ENCODE results near the gene SYF2. TPM values are rescaled to one million over a fixed set of nuclear protein-coding genes. Genes with fewer than 3 reads are reported as not detected.

Gene SYF2
- total RNA-seq, 2 experiments from 2014 or later, result 29.9 to 36.5 TPM

DNA sequence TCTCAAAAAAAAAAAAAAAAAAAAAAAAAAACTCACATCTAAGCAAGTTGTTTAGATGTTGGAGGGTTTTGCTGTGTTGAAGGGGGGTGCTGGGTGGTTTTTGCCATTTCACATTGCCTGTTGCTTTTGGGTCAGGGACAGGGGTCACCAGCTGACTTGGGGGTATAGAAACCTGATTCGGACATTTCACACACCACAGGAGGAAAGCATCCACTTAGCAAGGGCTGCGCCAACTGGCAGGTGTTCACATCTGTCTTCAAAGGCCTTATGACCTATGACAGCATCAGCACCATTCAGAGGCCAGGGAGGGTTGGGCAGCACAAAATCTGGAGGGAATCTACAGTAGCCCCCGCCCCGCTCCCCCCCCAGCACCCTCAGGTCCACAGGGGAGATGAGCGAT is 45.2 kb downstream of the SYF2 start:
- Histone ChIP-seq H3K36me3 (ENCODE audit: insufficient read depth, low read length) (no peaks in the 10 kb centered on the region), H3K9me2 (ENCODE audit: insufficient read depth, low read length) (no peaks in the 10 kb centered on the region), H4K20me1 (ENCODE audit: insufficient read depth, low read length) (no peaks in the 10 kb centered on the region), H3K4me2 (ENCODE audit: low read length) (no peak overlapping the region), H3K4me3 (ENCODE audit: low read depth, low read length, poor library complexity, severe bottlenecking) (no peak overlapping the region), H3K79me2 (ENCODE audit: insufficient read depth, low read depth, low read length) (no peaks in the 10 kb centered on the region), H3K4me1 (ENCODE audit: insufficient read depth, low read length, poor library complexity, severe bottlenecking) (no peaks in the 10 kb centered on the region), H2AFZ (ENCODE audit: low read length) (no peak overlapping the region), H3K9me3 (ENCODE audit: low read length) (no peaks in the 10 kb centered on the region), H3K27ac (ENCODE audit: low read depth, low read length, poor library complexity, severe bottlenecking) (no peak overlapping the region)
- POLR2A ChIA-PET, result no interaction called here
- no peak for TF ChIP-seq CTCF (conservative IDR thresholded peaks at IDR 0.05; ENCODE audit: low read length)
- no peak for TF ChIP-seq EZH2phosphoT487 (IDR thresholded peaks at IDR 0.05; ENCODE audit: borderline replicate concordance, low read depth, low read length)
- intact Hi-C loops (cut with micrococcal nuclease; ENCODE audit: unreplicated experiment), result no loop called here
- no TSS peak for BruUV-seq (replicated peaks)
- CTCF ChIA-PET (ENCODE audit: unreplicated experiment), result no interaction called here
- no peak for DNase-seq (ENCODE audit: low spot score)

- POLR2A ChIA-PET, result no interaction called here
- CTCF ChIA-PET (ENCODE audit: unreplicated experiment), result no interaction called here
- H2AFZ ChIP-seq (ENCODE audit: low read length), result no peak overlapping the region
Measured at GRCh38 chr1:25186161-25187007, 45.9 kb downstream of the SYF2 start.

More at GRCh38 chr1:25186161-25187007, 45.9 kb downstream of the SYF2 start:
- DNase-seq (ENCODE audit: low spot score), result no peak
- TF ChIP-seq CTCF (conservative IDR thresholded peaks at IDR 0.05; ENCODE audit: low read length) (no peak), EZH2phosphoT487 (IDR thresholded peaks at IDR 0.05; ENCODE audit: borderline replicate concordance, low read depth, low read length) (no peak)
- Histone ChIP-seq H4K20me1 (ENCODE audit: insufficient read depth, low read length) (no peaks in the 10 kb centered on the region), H3K4me3 (ENCODE audit: low read depth, low read length, poor library complexity, severe bottlenecking) (no peak overlapping the region), H3K79me2 (ENCODE audit: insufficient read depth, low read depth, low read length) (no peaks in the 10 kb centered on the region), H3K36me3 (ENCODE audit: insufficient read depth, low read length) (no peaks in the 10 kb centered on the region), H3K9me2 (ENCODE audit: insufficient read depth, low read length) (no peaks in the 10 kb centered on the region), H3K9me3 (ENCODE audit: low read length) (no peaks in the 10 kb centered on the region), H3K4me2 (ENCODE audit: low read length) (no peak overlapping the region), H3K4me1 (ENCODE audit: insufficient read depth, low read length, poor library complexity, severe bottlenecking) (no peaks in the 10 kb centered on the region), H3K27ac (ENCODE audit: low read depth, low read length, poor library complexity, severe bottlenecking) (no peak overlapping the region)
- intact Hi-C loops (cut with micrococcal nuclease; ENCODE audit: unreplicated experiment), result no loop called here
- BruUV-seq (replicated peaks), result no TSS peak
